K562 (cell line): ENCODE data around the gene LBHD1. TPM values are rescaled to one million over a fixed set of nuclear protein-coding genes. Genes with fewer than 3 reads are reported as not detected.

Experiments used
- ATF3 ChIP-seq, 2 experiments: fragments of 450-650 bp in 1 of 2; sonication (generic) in 1 of 2; formaldehyde crosslinking in 1 of 2; IDR thresholded peaks in 1 of 2; conservative IDR thresholded peaks in 1 of 2; 2 replicates each; pipeline versions ENCODE4 v1.6.1 to v1.8.1; 2016 to 2023; ENCODE audit warnings: mild to moderate bottlenecking in 2 of 2, moderate library complexity in 2 of 2, inconsistent platforms in 1 of 2, missing genetic modification reagents in 1 of 2
- CREB3 ChIP-seq: fragments of 450-650 bp; conservative IDR thresholded peaks from 2 replicates; pipeline ENCODE4 v1.6.1; 2016; ENCODE audit warnings: missing genetic modification characterization, low read depth, mild to moderate bottlenecking, missing compliant biosample characterization, moderate library complexity
- CUX1 ChIP-seq: fragments of 200-800 bp; sonication (Bioruptor generic); IDR thresholded peaks from 2 replicates; pipeline ENCODE4 v1.6.1; 2016; ENCODE audit warnings: missing genetic modification characterization, missing compliant biosample characterization
- E2F4 ChIP-seq: sonication (generic); formaldehyde crosslinking; IDR thresholded peaks from 2 replicates; pipeline ENCODE4 v1.8.0; 2022; ENCODE audit warnings: mild to moderate bottlenecking, low read depth, missing genetic modification reagents
- HOXB6 ChIP-seq: fragments of 250-450 bp; sonication (Bioruptor Pico); IDR thresholded peaks from 2 replicates; pipeline ENCODE4 v1.5.1; 2022; ENCODE audit warnings: mild to moderate bottlenecking, borderline replicate concordance
- IRF1 ChIP-seq: sonication (generic); formaldehyde crosslinking; IDR thresholded peaks from 2 replicates; pipeline ENCODE4 v1.8.0; 2022; ENCODE audit warnings: missing genetic modification reagents, mild to moderate bottlenecking, borderline replicate concordance
- MTA2 ChIP-seq: fragments of 450-650 bp; IDR thresholded peaks from 2 replicates; pipeline ENCODE4 v1.6.1; 2016; ENCODE audit warnings: low read depth
- NFRKB ChIP-seq: fragments of 450-650 bp; IDR thresholded peaks from 2 replicates; pipeline ENCODE4 v1.6.1; 2016; ENCODE audit warnings: low read depth
- PKNOX1 ChIP-seq: fragments of 450-650 bp; IDR thresholded peaks from 2 replicates; pipeline ENCODE4 v1.6.1; 2016
- RAD21 ChIP-seq, 2 experiments: fragments of 250-450 bp in 1 of 2; fragments of 450-650 bp in 1 of 2; sonication (Bioruptor Pico) in 1 of 2; formaldehyde crosslinking in 1 of 2; IDR thresholded peaks in 1 of 2; conservative IDR thresholded peaks in 1 of 2; 2 replicates each; pipeline versions ENCODE4 v1.4.0 to v1.8.0; 2020 to 2022; ENCODE audit warnings: mild to moderate bottlenecking in 2 of 2, moderate library complexity in 1 of 2
- ZBTB9 ChIP-seq: fragments of 450-650 bp; formaldehyde crosslinking; IDR thresholded peaks from 2 replicates; pipeline ENCODE4 v1.4.0; 2020; ENCODE audit warnings: mild to moderate bottlenecking, moderate library complexity
- ZNF217 ChIP-seq: sonication (generic); formaldehyde crosslinking; IDR thresholded peaks from 2 replicates; pipeline ENCODE4 v1.8.0; 2022; ENCODE audit warnings: mild to moderate bottlenecking, missing genetic modification reagents
- ZNF444 ChIP-seq: fragments of 250-450 bp; sonication (Bioruptor Pico); IDR thresholded peaks from 2 replicates; pipeline ENCODE4 v1.4.0; 2020; ENCODE audit warnings: mild to moderate bottlenecking, moderate library complexity
- ZNF76 ChIP-seq: fragments of 250-450 bp; sonication (Bioruptor Pico); IDR thresholded peaks from 2 replicates; pipeline ENCODE4 v1.4.0; 2020; ENCODE audit warnings: mild to moderate bottlenecking, moderate library complexity, borderline replicate concordance
- ZNF785 ChIP-seq: fragments of 250-450 bp; sonication (Bioruptor Pico); IDR thresholded peaks from 2 replicates; pipeline ENCODE4 v1.4.0; 2020; ENCODE audit warnings: mild to moderate bottlenecking
- polyA plus RNA-seq, 8 experiments: library from polyadenylated mRNA; depleted of rRNA in 4 of 8; stranded (reverse) in 5 of 8; unstranded in 3 of 8; fragments of >200 nt; fragmentation: Nextera tagmentation in 2 of 8; fragmentation: Illumina TruSeq in 1 of 8; extraction: Ambion mirVana in 2 of 8; extraction: Trizol in 1 of 8; gene quantifications; 2 replicates each; pipeline versions ENCODE4 v1.2.1 to v1.2.3, GENCODE V29; 2011 to 2014; ENCODE audit warnings: inconsistent platforms in 1 of 8, missing spikeins in 1 of 8
- total RNA-seq, 7 experiments: library from RNA; depleted of rRNA in 6 of 7; stranded (reverse); fragments of >200 nt in 6 of 7; fragmentation: Illumina TruSeq in 2 of 7; extraction: Trizol in 2 of 7; gene quantifications; 2 replicates each; pipeline versions ENCODE4 v1.2.1 to v1.2.3, GENCODE V29; 2011 to 2021; ENCODE audit warnings: low replicate concordance in 1 of 7

The LBHD1 gene
- total and polyA plus RNA-seq, 9 of the 15 experiments (the other 6 are each of a cell fraction or from before 2014, with no cell fraction given) = 2.6 to 28.0 (median 12.5) TPM

- TF ChIP-seq MTA2 (no peak), RAD21 (CRISPR knock-in tag; conservative IDR thresholded peaks at IDR 0.05 in 1 of 2, IDR thresholded peaks at IDR 0.05 in 1 of 2) (peak in 1 of 2 experiments; percentile 9; a peak in 1 of 4 replicates), ZNF217 (no peak), ATF3 (IDR thresholded peaks at IDR 0.05) (peak; percentile 23; the same call in 1 of the 2 replicates), ATF3 (CRISPR knock-in tag; conservative IDR thresholded peaks at IDR 0.05) (no peak), ZNF76 (no peak), PKNOX1 (peak; percentile 14; the same call in 1 of the 2 replicates), HOXB6 (no peak), CREB3 (tag) (no peak), NFRKB (no peak), E2F4 (CRISPR knock-in tag) (no peak), ZNF785 (no peak), ZNF444 (CRISPR knock-in tag) (no peak), ZBTB9 (CRISPR knock-in tag) (no peak), CUX1 (no peak), IRF1 (CRISPR knock-in tag) (no peak)
These were observed 41.3 kb upstream of the LBHD1 start (continued) for GRCh38 chr11:62713343-62713742.
